GM10248 (cell line): ENCODE measurements around the gene FBLN2.

Experiments used
- CTCF ChIA-PET: fragments of 300-600 bp; sonication (Branson Sonifier 250); formaldehyde crosslinking; extraction: SDS; loops from one replicate; lab custom pipeline; 2021; ENCODE audit warnings: antibody characterized with exemption; lab: Yijun Ruan, JAX
- POLR2A ChIA-PET: fragments of 350-650 bp; sonication (Branson Sonifier 250); formaldehyde crosslinking; extraction: SDS; loops from one replicate; lab custom pipeline; 2020; ENCODE audit warnings: antibody characterized with exemption; lab: Yijun Ruan, JAX
- DNase-seq: peaks from one replicate; pipeline ENCODE4 v3.0.0; 2012; ENCODE audit errors: extremely low spot score
- CTCF ChIP-seq: IDR thresholded peaks from 2 replicates; pipeline ENCODE4 v1.5.1; 2012; ENCODE audit warnings: mild to moderate bottlenecking, low read depth; ENCODE audit errors: extremely low read depth, missing control alignments, control extremely low read depth

Gene FBLN2

GRCh38 chr3:13571831-13572750, 23.2 kb downstream of the FBLN2 start:
- no peak for TF ChIP-seq CTCF

GRCh38 chr3:13572926-13573623, 24.1 kb downstream of the FBLN2 start:
- no peak for TF ChIP-seq CTCF
- POLR2A ChIA-PET = no interaction called here
- DNase-seq = no peak
- CTCF ChIA-PET = interaction anchor here (1.3 to 1.5 kb wide), 2 partner anchors 15 to 84 kb away, joined by 3 read pairs; no protein-coding TSS in a partner anchor

More at GRCh38 chr3:13571831-13572750, 23.2 kb downstream of the FBLN2 start:
- CTCF ChIA-PET = interaction anchor here (1.3 to 1.5 kb wide), 2 partner anchors 16 to 85 kb away, joined by 3 read pairs; no protein-coding TSS in a partner anchor
- DNase-seq = no peak
- POLR2A ChIA-PET = no interaction called here

GRCh38 chr3:13574083-13574797, 25.3 kb downstream of the FBLN2 start:
- ChIA-PET CTCF (no interaction called here), POLR2A (no interaction called here)
- no peak for TF ChIP-seq CTCF
- no peak for DNase-seq

- CTCF ChIA-PET = no interaction called here
- no peak for TF ChIP-seq CTCF
Observed at GRCh38 chr3:13574798-13575451, 26.0 kb downstream of the FBLN2 start.

GRCh38 chr3:13575459-13576061, 26.6 kb downstream of the FBLN2 start:
- DNase-seq = no peak

More at GRCh38 chr3:13574798-13575451, 26.0 kb downstream of the FBLN2 start:
- POLR2A ChIA-PET = no interaction called here
- DNase-seq = no peak

More at GRCh38 chr3:13575459-13576061, 26.6 kb downstream of the FBLN2 start:
- ChIA-PET POLR2A (no interaction called here), CTCF (no interaction called here)
- TF ChIP-seq CTCF = no peak
